Measurements from ENCODE around the gene MYO15B.

MYO15B gene

DNA sequence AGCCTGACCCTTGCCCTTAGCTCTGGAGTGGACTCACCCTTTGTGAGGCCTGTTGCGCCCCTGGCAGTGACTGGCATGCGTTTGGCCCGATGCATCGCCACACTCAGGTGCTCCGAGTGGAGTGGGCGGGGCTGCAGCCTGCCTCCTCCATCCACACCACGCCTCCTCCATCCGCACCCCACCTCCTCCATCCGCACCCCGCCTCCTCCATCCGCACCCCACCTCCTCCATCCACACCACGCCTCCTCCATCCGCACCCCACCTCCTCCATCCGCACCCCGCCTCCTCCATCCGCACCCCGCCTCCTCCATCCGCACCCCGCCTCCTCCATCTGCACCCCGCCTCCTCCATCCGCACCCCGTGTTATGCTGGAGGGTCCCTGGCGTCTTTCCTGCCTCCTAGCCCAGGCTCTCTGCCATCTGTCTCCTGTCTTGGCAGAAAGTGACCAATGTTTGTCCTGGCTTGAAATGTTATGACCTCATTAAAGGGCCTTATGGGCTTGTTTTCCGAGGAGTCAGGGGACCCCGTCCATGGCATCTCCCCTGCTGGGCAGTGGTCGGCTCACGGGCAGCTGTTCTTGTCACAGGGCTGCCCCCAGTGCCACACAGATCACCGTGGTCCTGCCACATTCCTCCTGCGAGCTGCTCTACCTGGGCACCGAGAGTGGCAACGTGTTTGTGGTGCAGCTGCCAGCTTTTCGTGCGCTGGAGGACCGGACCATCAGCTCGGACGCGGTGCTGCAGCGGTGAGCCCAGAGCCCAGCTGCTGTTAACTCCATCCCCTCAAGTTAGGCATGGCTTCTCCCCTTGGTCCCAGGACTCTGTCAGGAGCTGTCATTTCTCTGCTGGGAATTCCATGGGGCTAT, 28.7 kb upstream of the MYO15B start:
- DNase-seq = no peak

DNA sequence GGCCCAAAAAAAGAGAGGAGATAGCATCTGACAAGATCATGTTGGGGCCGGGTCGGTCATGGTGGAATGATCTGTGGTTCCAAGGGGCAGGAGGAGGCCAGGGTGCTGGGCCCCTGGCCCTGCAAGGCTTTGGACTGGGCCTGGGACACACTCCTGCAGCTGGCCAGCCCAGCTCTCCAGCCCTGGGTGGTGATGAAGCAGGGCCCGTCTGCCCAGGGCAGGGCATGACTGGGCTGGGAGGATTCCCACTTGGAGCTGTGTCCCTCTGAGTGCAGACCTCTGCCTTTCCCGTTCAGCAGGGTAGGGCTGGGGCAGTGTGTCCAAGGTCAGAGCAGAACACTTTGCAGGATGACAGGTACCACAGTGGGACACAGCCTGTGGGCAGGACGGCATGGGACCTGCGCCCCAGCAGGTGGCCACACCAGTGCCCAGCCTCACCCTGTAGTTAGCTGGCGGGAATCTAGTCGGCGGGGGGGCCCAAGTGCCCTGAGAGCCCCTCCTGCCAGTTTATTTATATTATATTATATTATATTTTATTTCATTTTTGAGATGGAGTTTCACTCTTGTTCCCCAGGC, 27.6 kb upstream of the MYO15B start:
- no peak for DNase-seq

DNA sequence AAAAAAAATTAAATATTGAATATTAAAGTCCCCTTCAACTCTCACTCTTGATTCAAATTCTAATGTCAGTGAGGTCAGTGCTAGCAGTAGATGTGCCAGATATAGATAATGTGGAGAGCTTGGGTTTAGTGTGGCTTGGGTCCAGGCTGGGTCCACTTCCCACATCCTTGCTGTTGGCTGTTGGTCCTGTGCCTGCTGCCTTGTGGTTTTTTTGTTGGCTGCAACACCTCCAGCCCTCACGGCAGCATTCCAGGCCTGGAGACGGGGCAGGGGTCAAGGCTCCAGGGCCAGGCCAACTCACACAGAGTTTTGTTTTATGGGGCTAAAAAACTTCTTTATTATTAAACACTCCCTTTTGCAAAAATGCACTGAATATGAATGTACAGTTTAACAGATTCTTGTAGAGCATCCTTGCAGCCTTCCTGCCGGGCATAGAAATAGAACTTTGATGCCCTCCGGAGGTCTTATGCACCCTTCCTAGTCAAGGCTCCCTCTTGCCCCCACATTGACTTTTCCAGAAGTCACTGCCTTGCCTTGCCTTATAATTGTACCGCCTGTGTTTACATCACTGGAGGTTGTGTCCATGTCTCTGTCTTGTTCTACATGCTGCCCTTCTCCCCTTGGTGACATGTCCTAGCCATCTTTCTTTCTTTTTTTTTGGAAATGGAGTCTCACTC, 25.5 kb upstream of the MYO15B start:
- DNase-seq = no peak

- no peak for DNase-seq
Observed at GRCh38 chr17:75563063-75563758, 24.4 kb upstream of the MYO15B start.

DNA sequence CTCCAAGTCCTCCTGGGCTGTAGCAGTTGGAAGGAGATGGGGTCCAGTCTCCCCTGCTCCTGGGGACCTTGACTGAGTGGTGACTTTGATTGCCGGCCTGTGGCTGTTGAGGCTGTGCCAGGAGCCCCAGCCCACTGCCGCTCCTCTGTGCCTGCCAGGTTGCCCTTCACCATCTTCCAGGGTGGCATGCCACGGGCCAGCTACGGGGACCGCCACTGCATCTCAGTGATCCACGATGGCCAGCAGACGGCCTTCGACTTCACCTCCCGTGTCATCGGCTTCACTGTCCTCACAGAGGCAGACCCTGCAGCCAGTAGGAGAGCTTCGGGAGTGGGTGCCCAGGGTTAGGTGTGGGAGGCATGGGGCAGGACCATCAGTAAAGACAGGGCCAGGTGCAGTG, 23.4 kb upstream of the MYO15B start:
- DNase-seq = no peak

DNA sequence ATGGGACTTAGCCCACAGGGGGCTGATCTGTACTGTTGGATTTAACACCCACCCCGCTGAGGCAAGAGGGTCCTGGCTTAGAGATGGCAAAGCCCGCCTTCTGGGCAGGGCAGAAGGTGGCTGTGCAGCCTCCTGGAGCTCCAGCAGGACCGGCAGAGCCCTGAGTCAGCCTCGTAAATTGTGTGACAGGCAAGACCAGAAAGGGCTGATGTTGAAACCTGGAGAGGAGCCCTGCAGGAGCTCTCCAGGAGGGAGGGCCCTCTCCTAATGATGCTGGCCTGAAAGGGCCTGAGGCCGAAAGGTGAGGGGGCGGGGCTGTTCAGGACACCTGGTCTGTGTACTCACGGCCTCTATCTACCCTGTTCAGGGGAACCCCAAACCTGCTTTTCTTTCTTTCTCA, 22.5 kb upstream of the MYO15B start:
- DNase-seq = no peak

DNA sequence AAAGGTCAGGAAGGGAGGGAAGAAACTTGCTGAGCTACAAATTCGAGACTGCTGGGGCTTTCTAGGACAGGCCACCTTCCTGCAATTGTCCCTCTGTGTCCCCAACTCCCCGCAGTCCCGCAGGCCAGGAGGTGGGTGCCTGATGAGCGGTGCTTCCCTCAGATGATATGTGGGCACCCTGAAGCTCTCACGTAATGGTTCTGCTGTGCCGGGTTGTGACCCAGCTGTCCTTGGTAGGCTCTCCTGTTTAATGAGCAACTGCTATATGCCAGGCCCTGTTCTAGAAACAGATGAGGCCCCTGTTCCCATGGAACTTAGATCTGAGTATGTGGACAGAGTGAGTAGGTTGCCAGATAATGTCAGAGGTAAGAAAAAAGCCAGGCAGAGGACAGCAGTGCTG, 22.0 kb upstream of the MYO15B start:
- no peak for DNase-seq

GRCh38 chr17:75566416-75566815, 21.2 kb upstream of the MYO15B start:
- DNase-seq = no peak

DNA sequence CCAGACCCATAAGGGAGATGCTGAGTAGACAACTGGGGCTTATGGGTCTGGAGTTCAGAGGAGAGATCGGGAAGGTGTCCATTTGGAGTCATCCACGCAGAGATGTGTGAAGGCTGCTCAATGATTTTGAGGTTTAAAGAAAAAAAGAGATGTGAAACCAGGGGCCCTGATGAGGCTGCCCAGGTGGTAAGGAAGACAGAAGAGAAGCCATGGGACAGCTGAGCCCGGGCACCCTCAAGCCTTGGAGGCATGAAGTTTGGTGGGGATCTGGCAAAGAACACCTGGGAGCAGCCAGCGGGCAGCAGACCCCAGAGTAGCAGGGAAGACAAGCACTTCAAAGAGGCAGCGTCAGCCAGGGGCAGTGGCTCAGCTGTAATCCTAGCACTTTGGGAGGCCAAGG, 20.8 kb upstream of the MYO15B start:
- DNase-seq = no peak

GRCh38 chr17:75568412-75569255, 19.0 kb upstream of the MYO15B start:
- DNase-seq = no peak

DNA sequence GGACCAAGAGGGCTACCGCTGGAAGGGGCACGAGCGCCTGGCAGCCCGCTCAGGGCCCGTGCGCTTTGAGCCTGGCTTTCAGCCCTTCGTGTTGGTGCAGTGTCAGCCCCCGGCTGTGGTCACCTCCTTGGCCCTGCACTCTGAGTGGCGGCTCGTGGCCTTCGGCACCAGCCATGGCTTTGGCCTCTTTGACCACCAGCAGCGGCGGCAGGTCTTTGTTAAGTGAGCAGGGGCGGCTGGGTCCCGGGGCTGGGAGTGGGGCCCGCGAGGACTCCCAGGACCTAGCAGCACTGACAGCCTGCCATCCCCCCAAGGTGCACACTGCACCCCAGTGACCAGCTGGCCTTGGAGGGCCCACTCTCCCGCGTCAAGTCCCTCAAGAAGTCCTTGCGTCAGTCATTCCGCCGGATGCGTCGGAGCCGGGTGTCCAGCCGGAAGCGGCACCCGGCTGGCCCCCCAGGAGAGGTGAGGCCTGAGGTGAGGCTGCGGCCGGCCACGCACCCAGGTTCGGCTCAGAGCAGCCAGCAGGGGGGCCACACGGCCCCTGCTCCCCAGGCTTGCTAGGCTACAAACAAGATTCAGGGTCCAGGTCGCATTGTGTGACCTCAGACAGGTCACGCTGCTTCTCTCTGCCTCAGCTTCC, 17.4 kb upstream of the MYO15B start:
- no peak for DNase-seq

GRCh38 chr17:75570772-75571171, 16.8 kb upstream of the MYO15B start:
- no peak for DNase-seq

DNA sequence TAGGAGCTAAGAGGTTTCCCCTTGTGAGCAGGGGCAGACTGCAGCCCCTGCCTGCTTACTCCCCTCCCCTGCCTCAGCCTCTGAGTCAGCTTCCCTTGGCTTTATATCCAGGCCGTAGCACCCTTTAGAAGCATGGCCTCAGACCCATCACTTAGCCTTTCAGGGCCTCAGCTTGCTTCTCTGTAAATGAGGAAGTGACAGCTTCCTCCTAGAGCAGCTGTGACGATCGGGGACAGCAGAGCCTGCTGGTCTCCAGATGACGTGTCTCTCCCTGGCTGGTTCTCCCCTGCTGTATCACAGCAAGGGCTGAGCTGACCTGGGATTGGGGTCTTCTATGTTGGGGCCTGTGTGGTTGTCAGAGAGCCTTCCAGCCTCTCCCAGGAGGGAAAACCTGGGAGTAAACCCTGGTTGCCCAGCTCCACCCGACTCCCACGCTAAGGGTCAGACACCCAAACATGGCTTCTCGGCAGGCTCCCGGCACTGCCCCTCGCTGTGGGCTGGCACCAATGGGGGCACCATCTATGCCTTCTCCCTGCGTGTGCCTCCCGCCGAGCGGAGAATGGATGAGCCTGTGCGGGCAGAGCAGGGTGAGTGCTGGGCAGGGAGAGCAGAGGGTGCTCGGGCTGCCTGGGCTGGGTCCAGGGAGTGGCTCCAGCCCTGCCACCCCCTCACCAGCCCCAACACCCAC, 16.3 kb upstream of the MYO15B start:
- no peak for DNase-seq

DNA sequence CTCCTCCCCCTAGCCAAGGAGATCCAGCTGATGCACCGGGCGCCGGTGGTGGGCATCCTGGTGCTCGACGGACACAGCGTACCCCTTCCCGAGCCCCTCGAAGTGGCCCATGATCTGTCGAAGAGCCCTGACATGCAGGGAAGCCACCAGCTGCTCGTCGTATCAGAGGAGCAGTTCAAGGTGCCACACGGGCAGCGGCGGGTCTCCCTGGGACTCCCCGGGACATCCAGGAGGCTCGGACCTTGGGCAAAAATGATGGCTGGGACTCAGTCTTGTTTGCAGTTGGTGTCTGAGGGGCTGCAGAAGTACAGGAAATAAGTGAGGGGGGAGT, 15.8 kb upstream of the MYO15B start:
- no peak for DNase-seq

DNA sequence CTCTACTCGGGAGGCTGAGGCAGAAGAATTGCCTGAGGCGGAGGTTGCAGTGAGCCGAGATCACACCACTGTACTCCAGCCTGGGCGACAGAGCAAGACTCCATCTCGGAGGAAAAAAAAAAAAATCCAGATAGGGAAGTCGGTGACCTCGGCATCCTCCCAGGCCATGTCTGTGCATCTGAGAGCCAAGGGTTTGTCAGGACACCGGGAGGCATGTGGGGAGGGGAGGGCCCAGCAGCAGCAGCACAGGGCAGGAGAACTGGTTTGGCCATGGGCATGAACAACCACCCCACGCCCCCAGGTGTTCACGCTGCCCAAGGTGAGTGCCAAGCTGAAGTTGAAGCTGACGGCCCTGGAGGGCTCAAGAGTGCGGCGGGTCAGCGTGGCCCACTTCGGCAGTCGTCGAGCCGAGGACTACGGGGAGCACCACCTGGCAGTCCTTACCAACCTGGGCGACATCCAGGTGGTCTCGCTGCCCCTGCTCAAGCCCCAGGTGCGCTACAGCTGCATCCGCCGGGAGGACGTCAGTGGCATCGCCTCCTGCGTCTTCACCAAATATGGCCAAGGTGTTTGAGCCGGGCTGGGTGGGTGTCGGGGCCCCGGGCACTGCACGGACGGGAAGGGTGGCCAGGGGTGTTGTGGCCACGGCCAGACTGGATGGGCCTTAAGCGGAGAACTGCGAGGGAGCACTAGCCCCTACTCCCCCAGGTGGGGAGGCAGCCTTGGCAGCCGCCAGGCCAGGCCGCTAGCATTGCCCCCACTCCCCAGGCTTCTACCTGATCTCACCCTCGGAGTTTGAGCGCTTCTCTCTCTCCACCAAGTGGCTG, 14.7 kb upstream of the MYO15B start:
- no peak for DNase-seq

DNA sequence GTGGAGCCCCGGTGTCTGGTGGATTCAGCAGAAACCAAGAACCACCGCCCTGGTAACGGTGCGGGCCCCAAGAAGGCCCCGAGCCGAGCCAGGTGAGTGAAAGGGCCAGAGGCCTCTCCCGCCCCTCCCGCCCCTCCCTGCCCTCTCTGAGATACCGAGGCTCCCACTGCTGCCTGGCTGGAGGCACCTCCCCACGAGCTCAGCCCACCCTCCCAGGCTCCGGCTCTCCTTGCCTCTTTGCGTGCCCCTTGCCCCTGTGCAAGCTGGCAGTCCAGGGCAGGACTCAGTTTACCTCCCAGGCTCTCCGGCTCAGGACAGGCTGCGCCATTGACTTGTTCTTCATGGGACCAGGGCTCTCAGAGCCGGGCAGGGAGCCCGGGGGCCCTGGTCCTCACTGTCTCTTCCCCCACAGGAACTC, 14.1 kb upstream of the MYO15B start:
- DNase-seq = no peak

DNA sequence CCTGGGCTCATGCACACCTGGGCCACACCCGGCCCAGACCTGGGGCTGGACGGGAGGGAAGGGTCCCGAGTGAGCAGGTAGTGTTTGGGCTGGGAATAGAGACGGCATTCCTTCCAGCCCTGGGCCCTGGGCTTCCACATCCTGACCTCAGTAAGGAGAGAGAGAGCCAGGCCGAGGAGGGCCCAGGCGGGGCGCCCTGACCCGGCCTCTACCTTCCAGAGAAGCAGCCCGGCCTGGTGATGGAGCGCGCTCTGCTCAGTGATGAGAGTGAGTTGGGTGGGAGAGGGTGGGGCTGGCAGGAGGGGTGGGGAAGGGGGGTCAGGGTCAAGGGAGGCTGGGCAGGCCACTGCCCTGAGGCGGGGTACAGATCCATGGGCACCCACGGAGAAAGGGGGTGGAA, 13.6 kb upstream of the MYO15B start:
- DNase-seq = no peak

GRCh38 chr17:75574404-75575036, 13.1 kb upstream of the MYO15B start:
- DNase-seq = no peak

DNA sequence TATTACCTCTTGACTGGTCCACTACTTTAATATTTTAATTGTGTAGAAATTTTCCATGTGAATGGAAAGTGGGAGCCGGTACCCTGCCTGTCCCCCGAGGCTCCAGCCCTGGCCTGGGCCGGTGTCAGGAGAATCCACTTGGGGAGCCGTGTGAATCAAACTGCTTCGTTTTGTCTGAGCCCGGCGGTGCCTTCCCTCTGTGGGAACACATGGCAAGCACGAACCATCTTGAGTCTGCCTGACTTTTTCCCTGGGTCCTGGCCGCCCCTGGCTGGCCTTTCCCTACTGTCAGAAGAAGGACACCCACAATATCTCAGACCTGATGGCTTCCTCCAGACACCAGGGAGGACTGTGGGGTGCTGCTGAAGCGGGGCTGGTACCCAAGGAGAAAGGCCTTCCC, 12.4 kb upstream of the MYO15B start:
- DNase-seq = no peak

GRCh38 chr17:75575728-75576127, 11.9 kb upstream of the MYO15B start:
- DNase-seq = no peak

All from SHP77 (cell line).